Cardiac fibroblast (primary cell): ENCODE data around the gene PSMD5.

Experiments used
- DNase-seq, 2 donors: peaks; one replicate each; pipeline versions ENCODE4 v3.0.0 to v3.0.0-alpha.2; 2010; ENCODE audit warnings: low read depth in 2 of 2
- H3K4me3 ChIP-seq, 2 donors: replicated peaks in 1 of 2; 1 replicate in 1 of 2; 2 replicates in 1 of 2; pipeline ENCODE4 v1.5.1; 2011; ENCODE audit warnings: low read depth in 2 of 2, low read length in 2 of 2, mild to moderate bottlenecking in 2 of 2, moderate library complexity in 1 of 2
- TF ChIP-seq, protein P1 (sequence below): IDR thresholded peaks from one replicate; pipeline ENCODE4 v1.5.1; 2011; ENCODE audit warnings: low read depth, mild to moderate bottlenecking, low read length, inconsistent platforms

Gene PSMD5

DNA sequence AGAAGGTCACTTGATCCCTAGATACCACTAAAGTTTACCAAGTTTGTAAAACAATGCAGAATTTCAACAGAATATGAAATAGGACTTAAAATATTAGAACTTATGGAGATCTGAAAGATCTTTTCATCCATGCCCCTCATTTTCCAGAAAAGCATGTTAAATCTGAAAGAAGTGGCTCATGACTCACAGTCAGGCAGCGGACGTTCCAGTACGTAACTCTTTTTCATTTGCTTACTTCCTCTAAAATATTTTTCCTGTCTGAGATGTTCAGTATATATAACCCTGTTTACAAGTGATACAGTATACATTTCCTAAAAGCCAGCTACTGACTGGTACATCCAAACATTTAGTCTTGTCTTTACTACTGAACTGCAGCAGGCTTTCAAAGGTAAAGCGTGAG is 71.8 kb downstream of the PSMD5 start:
- DNase-seq, result no peak
- no peak overlapping the region for H3K4me3 ChIP-seq
- TF ChIP-seq, protein P1, sequence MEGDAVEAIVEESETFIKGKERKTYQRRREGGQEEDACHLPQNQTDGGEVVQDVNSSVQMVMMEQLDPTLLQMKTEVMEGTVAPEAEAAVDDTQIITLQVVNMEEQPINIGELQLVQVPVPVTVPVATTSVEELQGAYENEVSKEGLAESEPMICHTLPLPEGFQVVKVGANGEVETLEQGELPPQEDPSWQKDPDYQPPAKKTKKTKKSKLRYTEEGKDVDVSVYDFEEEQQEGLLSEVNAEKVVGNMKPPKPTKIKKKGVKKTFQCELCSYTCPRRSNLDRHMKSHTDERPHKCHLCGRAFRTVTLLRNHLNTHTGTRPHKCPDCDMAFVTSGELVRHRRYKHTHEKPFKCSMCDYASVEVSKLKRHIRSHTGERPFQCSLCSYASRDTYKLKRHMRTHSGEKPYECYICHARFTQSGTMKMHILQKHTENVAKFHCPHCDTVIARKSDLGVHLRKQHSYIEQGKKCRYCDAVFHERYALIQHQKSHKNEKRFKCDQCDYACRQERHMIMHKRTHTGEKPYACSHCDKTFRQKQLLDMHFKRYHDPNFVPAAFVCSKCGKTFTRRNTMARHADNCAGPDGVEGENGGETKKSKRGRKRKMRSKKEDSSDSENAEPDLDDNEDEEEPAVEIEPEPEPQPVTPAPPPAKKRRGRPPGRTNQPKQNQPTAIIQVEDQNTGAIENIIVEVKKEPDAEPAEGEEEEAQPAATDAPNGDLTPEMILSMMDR, result no peak

DNA sequence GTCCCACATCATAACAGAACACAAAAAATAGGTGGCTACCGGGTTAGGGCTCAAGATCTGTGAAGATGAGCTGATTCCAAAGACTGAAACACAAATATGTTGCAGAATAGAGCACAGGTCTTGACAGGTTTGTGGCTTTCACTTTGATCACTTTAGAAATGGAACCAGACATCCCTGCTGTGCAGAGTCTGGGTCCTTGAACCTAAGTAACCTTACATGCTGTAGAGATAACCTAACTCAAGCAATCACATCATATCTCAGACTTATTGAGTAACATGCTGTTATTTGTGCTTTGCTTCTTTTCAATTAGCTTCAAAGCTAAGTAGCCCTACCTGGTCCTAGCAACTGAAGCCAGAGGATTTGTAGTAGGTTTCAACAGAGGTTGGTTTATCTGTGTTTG is 73.8 kb downstream of the PSMD5 start:
- TF ChIP-seq, protein P1, result no peak
- no peak for DNase-seq
- no peak overlapping the region for H3K4me3 ChIP-seq

DNA sequence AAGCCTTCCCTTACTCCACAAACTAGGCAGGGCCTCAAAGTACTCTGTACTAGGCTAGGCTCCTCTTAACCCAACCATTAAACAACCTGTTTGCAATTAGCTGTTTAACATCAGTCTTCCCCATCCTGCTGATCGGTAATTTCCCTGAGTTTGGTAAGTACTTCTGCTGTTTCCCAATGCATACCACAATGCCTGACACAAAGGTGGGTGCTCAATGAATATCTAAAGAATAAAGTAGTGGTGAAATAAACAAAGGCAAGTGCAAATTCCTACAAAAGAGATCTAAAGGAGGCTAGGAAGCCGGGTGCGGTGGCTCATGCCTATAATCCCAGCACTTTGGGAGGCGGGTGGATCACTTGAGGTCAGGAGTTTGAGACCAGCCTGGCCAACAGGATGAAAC is 74.5 kb downstream of the PSMD5 start:
- TF ChIP-seq, protein P1, result no peak
- no peak for DNase-seq

DNA sequence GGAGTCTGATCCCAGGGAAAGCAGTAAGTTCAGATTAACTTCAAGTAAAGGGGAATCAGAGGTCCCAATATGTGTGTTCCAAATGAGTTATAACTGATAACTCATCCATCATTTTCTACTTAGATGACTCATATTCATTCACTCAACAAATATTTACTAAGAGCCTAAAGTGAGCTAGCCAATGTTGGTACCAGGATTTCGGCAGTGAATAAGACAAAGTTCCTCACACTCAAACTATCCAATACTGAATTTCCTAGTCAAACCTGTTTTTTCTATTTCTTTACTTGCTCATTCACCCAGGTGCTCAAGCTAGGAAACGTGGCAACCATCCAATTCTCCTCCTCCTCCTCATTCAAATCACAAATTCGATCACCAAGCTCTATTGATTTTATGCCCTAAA is 75.3 kb downstream of the PSMD5 start:
- no peak overlapping the region for H3K4me3 ChIP-seq
- DNase-seq, result no peak
- TF ChIP-seq, protein P1, result no peak

More for the DNA sequence above, 74.5 kb downstream of the PSMD5 start:
- no peak overlapping the region for H3K4me3 ChIP-seq
